B cell (primary cell): ENCODE data around the gene VPREB1. TPM values are rescaled to one million over a fixed set of nuclear protein-coding genes. Genes with fewer than 3 reads are reported as not detected.

ENCODE experiments used
- ATAC-seq: fragments of 200-7000 bp; cut with Tn5 transposase; one replicate; pipeline ENCODE4 v1.10.0; 2021; ENCODE audit warnings: low read depth, mild to moderate bottlenecking, moderate number of reproducible peaks, moderate library complexity
- CTCF ChIA-PET: fragments of 350-600 bp; sonication (Branson Sonifier 250); formaldehyde crosslinking; loops from one replicate; lab custom pipeline; 2021; ENCODE audit warnings: antibody characterized with exemption, inconsistent platforms; lab: Charles Lee
- POLR2A ChIA-PET: fragments of 350-600 bp; sonication (Branson Sonifier 250); formaldehyde crosslinking; loops from one replicate; lab custom pipeline; 2021; ENCODE audit warnings: antibody characterized with exemption; lab: Charles Lee
- DNase-seq: peaks from one replicate; pipeline ENCODE4 v3.0.0; 2013
- H2AFZ ChIP-seq: 2 replicates; pipeline ENCODE4 v1.6.1; 2012; ENCODE audit warnings: mild to moderate bottlenecking, low read depth, low read length; ENCODE audit not compliant: insufficient read depth, poor library complexity, severe bottlenecking
- H3K27ac ChIP-seq, 2 donors: 1 replicate in 1 of 2; 2 replicates in 1 of 2; pipeline ENCODE4 v1.5.1; 2012 to 2013; ENCODE audit warnings: low read length in 2 of 2, mild to moderate bottlenecking in 2 of 2, moderate library complexity in 1 of 2
- H3K27me3 ChIP-seq, 4 experiments: fragments of 200-600 bp in 1 of 4; sonication (generic) in 1 of 4; replicated peaks in 1 of 4; 1 replicate in 2 of 4; 2 replicates in 2 of 4; pipeline versions ENCODE4 v1.6.1 to v1.7.0; 2013 to 2016; ENCODE audit warnings: low read length in 3 of 4, mild to moderate bottlenecking in 2 of 4, mixed read lengths in 1 of 4, moderate library complexity in 1 of 4; ENCODE audit not compliant: insufficient read depth in 4 of 4, control insufficient read depth in 3 of 4; ENCODE audit errors: control extremely low read depth in 1 of 4
- H3K36me3 ChIP-seq, 2 experiments: replicated peaks in 1 of 2; 1 replicate in 1 of 2; 2 replicates in 1 of 2; pipeline versions ENCODE4 v1.6.1 to v1.7.1; 2013; ENCODE audit warnings: low read length in 1 of 2; ENCODE audit not compliant: insufficient read depth in 2 of 2, control insufficient read depth in 1 of 2; ENCODE audit errors: control extremely low read depth in 1 of 2, extremely low read depth in 1 of 2
- H3K4me1 ChIP-seq, 2 donors: fragments of 200-600 bp in 1 of 2; sonication (generic) in 1 of 2; 1 replicate in 1 of 2; 2 replicates in 1 of 2; pipeline versions ENCODE4 v1.5.1 to v1.6.1; 2013 to 2017; ENCODE audit warnings: low read length in 2 of 2; ENCODE audit not compliant: control insufficient read depth in 2 of 2, insufficient read depth in 2 of 2
- H3K4me2 ChIP-seq: replicated peaks from 2 replicates; pipeline ENCODE3; 2012; ENCODE audit warnings: mild to moderate bottlenecking, low read depth, low read length; ENCODE audit not compliant: poor library complexity, severe bottlenecking
- H3K4me3 ChIP-seq, 5 experiments: fragments of 200-600 bp in 1 of 5; sonication (generic) in 1 of 5; 1 replicate in 3 of 5; 2 replicates in 2 of 5; pipeline versions ENCODE4 v1.5.1 to v1.7.0; 2011 to 2016; ENCODE audit warnings: low read length in 4 of 5, mild to moderate bottlenecking in 4 of 5, low read depth in 2 of 5, control low read depth in 1 of 5, moderate library complexity in 1 of 5; ENCODE audit not compliant: insufficient read depth in 1 of 5; ENCODE audit errors: control extremely low read depth in 1 of 5, extremely low read depth in 1 of 5
- H3K79me2 ChIP-seq: fragments of 200-600 bp; sonication (generic); one replicate; pipeline ENCODE4 v1.6.0; 2016; ENCODE audit warnings: low read length; ENCODE audit not compliant: control insufficient read depth, insufficient read depth
- H3K9ac ChIP-seq: fragments of 200-600 bp; sonication (generic); 2 replicates; pipeline ENCODE4 v1.6.1; 2017; ENCODE audit warnings: mild to moderate bottlenecking, low read length, moderate library complexity
- H3K9me3 ChIP-seq, 3 donors: one replicate each; pipeline versions ENCODE4 v1.6.1 to v1.7.1; 2013; ENCODE audit warnings: low read length in 2 of 3; ENCODE audit not compliant: control insufficient read depth in 2 of 3, insufficient read depth in 1 of 3; ENCODE audit errors: control extremely low read depth in 1 of 3
- H4K20me1 ChIP-seq: 2 replicates; pipeline ENCODE4 v1.6.0; 2012; ENCODE audit warnings: mild to moderate bottlenecking, low read length; ENCODE audit not compliant: insufficient read depth, control insufficient read depth, poor library complexity, severe bottlenecking
- H3K27ac Mint-ChIP-seq: one replicate; pipeline ENCODE4 v1.8.0; 2021; ENCODE audit warnings: mixed read lengths
- H3K27me3 Mint-ChIP-seq: one replicate; pipeline ENCODE4 v1.8.0; 2021; ENCODE audit warnings: mixed read lengths
- H3K4me1 Mint-ChIP-seq: one replicate; pipeline ENCODE4 v1.8.0; 2021; ENCODE audit warnings: mixed read lengths
- H3K4me3 Mint-ChIP-seq: one replicate; pipeline ENCODE4 v1.8.0; 2021; ENCODE audit warnings: mixed read lengths
- H3K9me3 Mint-ChIP-seq: one replicate; pipeline ENCODE4 v1.8.0; 2022; ENCODE audit warnings: mixed read lengths; ENCODE audit not compliant: insufficient read depth
- EZH2 ChIP-seq: IDR thresholded peaks from 2 replicates; pipeline ENCODE4 v1.6.1; 2012; ENCODE audit warnings: borderline replicate concordance, low read depth, mild to moderate bottlenecking, moderate library complexity, low read length; ENCODE audit not compliant: insufficient read depth, poor library complexity, severe bottlenecking
- WGBS: methylation state at CpG from one replicate; pipeline ENCODE4 v1.1.5; 2013; ENCODE audit warnings: missing lambda C conversion rate; ENCODE audit not compliant: insufficient coverage; 5-methylcytosine and 5-hydroxymethylcytosine counted together
- intact Hi-C: fragments of 100-400 bp; cut with micrococcal nuclease; formaldehyde crosslinking; loops from one replicate; pipeline ENCODE4 v1.10.0; 2022
- polyA plus RNA-seq: library from polyadenylated mRNA; depleted of rRNA; stranded (reverse); fragments of >200 nt; gene quantifications from 2 replicates; pipeline ENCODE4 v1.2.3, GENCODE V29; 2012
- total RNA-seq, 2 donors: library from RNA; stranded (reverse); fragments of 120-200 nt in 1 of 2; gene quantifications; 1 replicate in 1 of 2; 2 replicates in 1 of 2; pipeline versions ENCODE4 v1.2.3 to v1.2.4, GENCODE V29; 2013 to 2022
- TF ChIP-seq, protein P1 (sequence below): fragments of 200-600 bp; IDR thresholded peaks from one replicate; pipeline ENCODE4 v1.8.0; 2022; ENCODE audit warnings: antibody characterized with exemption, mild to moderate bottlenecking

The VPREB1 gene
- total and polyA plus RNA-seq, 2 donors (not counting 1 experiment from before 2014, with no cell fraction given) = 1.2 TPM; not detected in 1

GRCh38 chr22:22196018-22196533, 48.5 kb upstream of the VPREB1 start:
- WGBS = 40% methylated on average over 8 of the region's 11 CpGs
- DNase-seq = peak; percentile 81
- Histone ChIP-seq H3K4me2 (peak overlapping the region; percentile 64), H3K36me3 (no peaks in the 10 kb centered on the region), H4K20me1 (no peaks in the 10 kb centered on the region), H3K79me2 (no peaks in the 10 kb centered on the region), H3K4me1 (peaks cover 47 to 53% of the 10 kb centered on the region in 2 donors), H3K27me3 (no peaks in the 10 kb centered on the region), H3K27ac (peak overlapping the region; percentile 54 to 75), H3K4me3 (peak overlapping the region in 4 of 5 experiments; percentile 3 to 38 (median 28)), H3K9me3 (peaks cover 0 to 7% (median 0%) of the 10 kb centered on the region in 3 donors), H3K9ac (peak overlapping the region; percentile 21), H2AFZ (peak overlapping the region; percentile 16)
- Mint-ChIP-seq H3K9me3 (no peaks in the 10 kb centered on the region), H3K27me3 (no peaks in the 10 kb centered on the region), H3K4me3 (peak overlapping the region; percentile 82), H3K4me1 (peaks cover 63% of the 10 kb centered on the region), H3K27ac (peak overlapping the region; percentile 91)
- no peak for TF ChIP-seq EZH2
- TF ChIP-seq, protein P1, sequence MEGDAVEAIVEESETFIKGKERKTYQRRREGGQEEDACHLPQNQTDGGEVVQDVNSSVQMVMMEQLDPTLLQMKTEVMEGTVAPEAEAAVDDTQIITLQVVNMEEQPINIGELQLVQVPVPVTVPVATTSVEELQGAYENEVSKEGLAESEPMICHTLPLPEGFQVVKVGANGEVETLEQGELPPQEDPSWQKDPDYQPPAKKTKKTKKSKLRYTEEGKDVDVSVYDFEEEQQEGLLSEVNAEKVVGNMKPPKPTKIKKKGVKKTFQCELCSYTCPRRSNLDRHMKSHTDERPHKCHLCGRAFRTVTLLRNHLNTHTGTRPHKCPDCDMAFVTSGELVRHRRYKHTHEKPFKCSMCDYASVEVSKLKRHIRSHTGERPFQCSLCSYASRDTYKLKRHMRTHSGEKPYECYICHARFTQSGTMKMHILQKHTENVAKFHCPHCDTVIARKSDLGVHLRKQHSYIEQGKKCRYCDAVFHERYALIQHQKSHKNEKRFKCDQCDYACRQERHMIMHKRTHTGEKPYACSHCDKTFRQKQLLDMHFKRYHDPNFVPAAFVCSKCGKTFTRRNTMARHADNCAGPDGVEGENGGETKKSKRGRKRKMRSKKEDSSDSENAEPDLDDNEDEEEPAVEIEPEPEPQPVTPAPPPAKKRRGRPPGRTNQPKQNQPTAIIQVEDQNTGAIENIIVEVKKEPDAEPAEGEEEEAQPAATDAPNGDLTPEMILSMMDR = no peak
- CTCF ChIA-PET = interaction anchor here (0.6 to 6.4 kb wide), 29 partner anchors 11 to 739 kb away, joined by 3 to 166 read pairs (median 5); no protein-coding TSS in a partner anchor
- ATAC-seq = peak; percentile 79
- POLR2A ChIA-PET = interaction anchor here (0.5 to 3.0 kb wide), 8 partner anchors 11 to 155 kb away, joined by 3 to 38 read pairs (median 6); no protein-coding TSS in a partner anchor
- intact Hi-C loops = loop anchor here (1.0 kb wide), 1 partner anchor 39 kb away; no protein-coding TSS in a partner anchor
